Measurements from ENCODE around the gene BTBD9. TPM values are rescaled to one million over a fixed set of nuclear protein-coding genes. Genes with fewer than 3 reads are reported as not detected.

The BTBD9 gene
- total RNA-seq, 1 experiment from 2014 or later = 19.4 TPM

- TF ChIP-seq CTCF (IDR thresholded peaks at IDR 0.05; ENCODE audit: unreplicated experiment) = no peak
- H3K36me3 Mint-ChIP-seq (ENCODE audit: insufficient read depth, unreplicated experiment) = no peaks in the 10 kb centered on the region
- H3K27me3 Mint-ChIP-seq (ENCODE audit: unreplicated experiment) = no peaks in the 10 kb centered on the region
- no peak for DNase-seq
- intact Hi-C loops (cut with micrococcal nuclease; ENCODE audit: unreplicated experiment) = no loop called here
- CTCF ChIA-PET = interaction anchor here (0.8 kb wide), 1 partner anchor 9 kb away, joined by 3 read pairs; no protein-coding TSS in a partner anchor
- no peak overlapping the region for H3K27ac Mint-ChIP-seq (ENCODE audit: unreplicated experiment)
- H3K9me3 Mint-ChIP-seq (ENCODE audit: low read depth, unreplicated experiment) = no peaks in the 10 kb centered on the region
- no TSS peak for BruUV-seq (replicated peaks)
- H3K4me3 Mint-ChIP-seq (ENCODE audit: low read depth, unreplicated experiment) = no peak overlapping the region
- H3K4me1 Mint-ChIP-seq (ENCODE audit: low read depth, unreplicated experiment) = no peaks in the 10 kb centered on the region
These were observed 56.2 kb downstream of the BTBD9 start for GRCh38 chr6:38583523-38583922.

- Mint-ChIP-seq H3K4me1 (ENCODE audit: low read depth, unreplicated experiment) (no peaks in the 10 kb centered on the region), H3K27ac (ENCODE audit: unreplicated experiment) (no peak overlapping the region), H3K36me3 (ENCODE audit: insufficient read depth, unreplicated experiment) (no peaks in the 10 kb centered on the region), H3K4me3 (ENCODE audit: low read depth, unreplicated experiment) (no peak overlapping the region), H3K27me3 (ENCODE audit: unreplicated experiment) (no peaks in the 10 kb centered on the region), H3K9me3 (ENCODE audit: low read depth, unreplicated experiment) (no peaks in the 10 kb centered on the region)
- no peak for TF ChIP-seq CTCF (IDR thresholded peaks at IDR 0.05; ENCODE audit: unreplicated experiment)
- no TSS peak for BruUV-seq (replicated peaks)
- CTCF ChIA-PET = no interaction called here
- intact Hi-C loops (cut with micrococcal nuclease; ENCODE audit: unreplicated experiment) = no loop called here
- DNase-seq = no peak
These were observed 59.7 kb downstream of the BTBD9 start for GRCh38 chr6:38580030-38580429.

- no peak for TF ChIP-seq CTCF (IDR thresholded peaks at IDR 0.05; ENCODE audit: unreplicated experiment)
- Mint-ChIP-seq H3K9me3 (ENCODE audit: low read depth, unreplicated experiment) (no peaks in the 10 kb centered on the region), H3K4me1 (ENCODE audit: low read depth, unreplicated experiment) (no peaks in the 10 kb centered on the region), H3K27me3 (ENCODE audit: unreplicated experiment) (no peaks in the 10 kb centered on the region), H3K4me3 (ENCODE audit: low read depth, unreplicated experiment) (no peak overlapping the region), H3K27ac (ENCODE audit: unreplicated experiment) (no peak overlapping the region), H3K36me3 (ENCODE audit: insufficient read depth, unreplicated experiment) (no peaks in the 10 kb centered on the region)
- BruUV-seq (replicated peaks) = no TSS peak
- intact Hi-C loops (cut with micrococcal nuclease; ENCODE audit: unreplicated experiment) = loop anchor here (10.0 kb wide), 1 partner anchor 544 kb away; no protein-coding TSS in a partner anchor
- no peak for DNase-seq
- CTCF ChIA-PET = interaction anchor here (0.5 kb wide), 1 partner anchor 29 kb away, joined by 3 read pairs; no protein-coding TSS in a partner anchor
These were observed 60.6 kb downstream of the BTBD9 start for GRCh38 chr6:38579010-38579628.

GRCh38 chr6:38578075-38578474, 61.7 kb downstream of the BTBD9 start:
- no peak for DNase-seq
- no peaks in the 10 kb centered on the region for H3K9me3 Mint-ChIP-seq (ENCODE audit: low read depth, unreplicated experiment)
- no peaks in the 10 kb centered on the region for H3K27me3 Mint-ChIP-seq (ENCODE audit: unreplicated experiment)
- H3K36me3 Mint-ChIP-seq (ENCODE audit: insufficient read depth, unreplicated experiment) = no peaks in the 10 kb centered on the region
- no peak for TF ChIP-seq CTCF (IDR thresholded peaks at IDR 0.05; ENCODE audit: unreplicated experiment)
- BruUV-seq (replicated peaks) = no TSS peak
- no peak overlapping the region for H3K27ac Mint-ChIP-seq (ENCODE audit: unreplicated experiment)
- intact Hi-C loops (cut with micrococcal nuclease; ENCODE audit: unreplicated experiment) = loop anchor here (10.0 kb wide), 1 partner anchor 543 kb away; no protein-coding TSS in a partner anchor
- no peak overlapping the region for H3K4me3 Mint-ChIP-seq (ENCODE audit: low read depth, unreplicated experiment)
- CTCF ChIA-PET = no interaction called here
- no peaks in the 10 kb centered on the region for H3K4me1 Mint-ChIP-seq (ENCODE audit: low read depth, unreplicated experiment)

Measured in Calu3 (cell line).